HUDEP-2 (cell line): ENCODE data around the gene MUC5AC.
"Not testable (repeated sequence)": the region's sequence is repeated elsewhere in the genome, so short reads cannot be mapped to it uniquely, and the experiment has no call there.

Experiments
- DNase-seq, 76 experiments: peaks; one replicate each; lab custom pipeline; 2025; ENCODE audit not compliant: unreplicated experiment in 76 of 76; lab: John Stamatoyannopoulos, UW

The MUC5AC gene

GRCh38 chr11:1203505-1204271 is 45.9 kb downstream of the MUC5AC start:
- DNase-seq: no peak

GRCh38 chr11:1204381-1205101 is 46.8 kb downstream of the MUC5AC start:
- no peak for DNase-seq

GRCh38 chr11:1205121-1205986 is 47.6 kb downstream of the MUC5AC start:
- DNase-seq: no peak

GRCh38 chr11:1205987-1206331 is 48.2 kb downstream of the MUC5AC start:
- DNase-seq: no peak

GRCh38 chr11:1206391-1207271 is 48.9 kb downstream of the MUC5AC start:
- no peak for DNase-seq

- DNase-seq: no peak
Observed at GRCh38 chr11:1207401-1208143, 49.8 kb downstream of the MUC5AC start.

- no peak for DNase-seq
Observed at GRCh38 chr11:1208144-1208393, 50.3 kb downstream of the MUC5AC start.

GRCh38 chr11:1208394-1209261 is 50.9 kb downstream of the MUC5AC start:
- DNase-seq: no peak

- DNase-seq: no peak
Observed at GRCh38 chr11:1209371-1210057, 51.8 kb downstream of the MUC5AC start.

- no peak for DNase-seq
Observed at GRCh38 chr11:1211838-1212237, 54.1 kb downstream of the MUC5AC start.

- DNase-seq: not testable (repeated sequence)
Observed at GRCh38 chr11:1215826-1216225, 58.1 kb downstream of the MUC5AC start.

- no peak for DNase-seq
Observed at GRCh38 chr11:1217151-1217550, 59.4 kb downstream of the MUC5AC start.

GRCh38 chr11:1218256-1218787 is 60.6 kb downstream of the MUC5AC start:
- no peak for DNase-seq

- DNase-seq: no peak
Observed at GRCh38 chr11:1218788-1219445, 61.2 kb downstream of the MUC5AC start.

- no peak for DNase-seq
Observed at GRCh38 chr11:1219446-1219833, 61.7 kb downstream of the MUC5AC start.

- DNase-seq: no peak
Observed at GRCh38 chr11:1219834-1220815, 62.4 kb downstream of the MUC5AC start.
